Measurements from ENCODE around the gene CST2.
"Not testable (repeated sequence)": the region's sequence is repeated elsewhere in the genome, so short reads cannot be mapped to it uniquely, and the experiment has no call there.

Gene CST2

DNA sequence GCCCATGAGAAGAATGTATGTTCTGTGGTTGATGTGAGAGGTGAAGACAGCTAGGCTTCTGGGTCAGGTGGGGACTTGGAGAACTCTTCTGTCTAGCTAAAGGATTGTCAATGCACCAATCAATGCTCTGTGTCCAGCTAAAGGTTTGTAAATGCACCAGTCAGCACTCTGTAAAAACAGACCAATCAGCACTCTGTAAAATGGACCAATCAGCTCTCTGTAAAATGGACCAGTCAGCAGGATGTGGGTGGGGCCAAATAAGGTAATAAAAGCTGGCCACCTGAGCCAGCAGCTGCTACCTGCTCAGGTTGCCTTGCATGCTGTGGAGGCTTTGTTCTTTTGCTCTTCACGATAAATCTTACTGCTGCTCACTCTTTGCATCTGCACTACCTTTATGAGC, 15.0 kb downstream of the CST2 start:
- in situ Hi-C loops (cut with HindIII; ENCODE audit: low sequenced_read_pairs) = not testable (repeated sequence)

DNA sequence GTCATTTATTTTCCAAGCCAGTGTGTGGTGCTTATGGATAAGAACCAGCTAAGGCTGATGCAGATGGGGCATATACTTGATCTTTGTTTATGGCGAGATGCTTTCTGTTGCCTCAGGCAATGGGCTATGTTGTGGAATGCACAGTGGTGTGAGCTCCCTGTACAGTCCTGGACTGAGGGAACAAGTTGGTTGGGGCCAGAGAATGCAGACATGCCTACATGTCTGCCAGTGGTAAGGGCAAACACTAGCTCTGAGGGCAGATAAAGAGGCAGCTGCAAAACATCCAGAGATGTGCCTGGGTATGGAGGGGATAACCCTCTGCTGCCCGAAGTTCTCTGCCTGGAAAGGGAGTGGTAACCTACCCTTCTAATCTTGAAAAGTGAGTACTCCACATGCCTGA, 16.2 kb downstream of the CST2 start:
- in situ Hi-C loops (cut with HindIII; ENCODE audit: low sequenced_read_pairs) = not testable (repeated sequence)

DNA sequence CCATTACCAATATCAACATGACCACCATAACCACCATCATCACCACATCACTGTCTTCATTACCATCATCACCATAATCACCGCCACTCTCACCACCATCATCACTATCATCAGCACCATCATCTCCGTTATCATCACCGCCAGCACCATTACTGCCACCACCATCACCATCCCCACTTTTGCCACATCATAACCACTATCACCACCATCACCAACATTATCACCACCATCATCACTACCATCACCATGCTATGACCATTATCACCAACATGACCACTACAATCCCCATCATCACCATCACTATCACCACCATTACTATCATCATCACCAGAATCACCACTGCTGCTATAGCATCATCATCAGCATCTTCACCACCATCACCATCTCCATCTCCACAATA, 25.7 kb downstream of the CST2 start:
- in situ Hi-C loops (cut with HindIII; ENCODE audit: low sequenced_read_pairs) = no loop called here

DNA sequence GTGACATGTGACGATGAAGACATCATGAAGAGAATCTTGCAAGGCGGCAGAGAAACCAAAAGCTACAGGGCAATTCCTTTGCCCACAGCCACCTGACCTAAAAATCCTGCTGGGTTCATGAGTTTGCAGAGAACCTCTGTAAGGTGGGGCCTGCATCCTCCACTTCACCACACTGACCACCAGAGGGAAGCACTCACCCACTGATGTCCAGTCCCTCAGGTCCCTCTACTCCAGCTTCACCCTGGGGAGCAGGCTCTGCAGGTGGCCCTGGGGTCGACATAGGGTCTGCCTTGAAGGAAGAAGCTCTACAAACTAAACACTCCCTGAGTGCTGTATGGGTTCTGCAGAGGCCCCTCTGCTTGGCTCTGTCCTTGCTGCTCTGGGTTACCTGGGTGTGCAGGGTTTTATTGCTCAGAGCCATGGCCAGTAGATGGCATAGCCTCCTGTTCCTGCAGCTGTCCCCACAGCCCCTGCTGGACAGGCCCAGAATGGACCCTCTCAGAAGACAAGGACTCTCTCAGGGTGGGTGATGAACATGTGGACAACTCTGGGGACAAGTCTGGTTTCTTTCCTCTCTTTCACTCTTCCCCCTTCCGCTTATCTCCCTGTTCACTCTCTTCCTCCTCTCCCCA, 27.2 kb downstream of the CST2 start:
- in situ Hi-C loops (cut with HindIII; ENCODE audit: low sequenced_read_pairs) = not testable (repeated sequence)

DNA sequence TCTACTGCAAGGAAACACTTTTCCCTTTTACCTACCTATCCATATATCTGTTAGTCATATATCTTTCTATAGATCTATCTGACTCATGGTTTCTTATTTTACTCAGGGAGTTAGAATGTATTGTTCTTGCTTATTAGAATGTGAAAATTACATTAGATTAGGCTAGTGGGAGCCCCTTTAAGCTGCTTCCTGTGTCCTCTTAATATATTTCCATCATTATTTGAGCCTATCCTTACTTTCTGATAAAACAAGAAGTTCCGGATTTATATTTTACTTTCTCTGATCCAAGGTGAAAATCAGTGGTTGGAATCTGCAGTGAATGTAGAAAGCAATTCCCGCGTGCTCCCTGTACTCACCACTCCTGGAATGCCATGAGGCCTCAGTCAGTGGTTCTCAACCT, 31.0 kb downstream of the CST2 start:
- in situ Hi-C loops (cut with HindIII; ENCODE audit: low sequenced_read_pairs) = no loop called here

DNA sequence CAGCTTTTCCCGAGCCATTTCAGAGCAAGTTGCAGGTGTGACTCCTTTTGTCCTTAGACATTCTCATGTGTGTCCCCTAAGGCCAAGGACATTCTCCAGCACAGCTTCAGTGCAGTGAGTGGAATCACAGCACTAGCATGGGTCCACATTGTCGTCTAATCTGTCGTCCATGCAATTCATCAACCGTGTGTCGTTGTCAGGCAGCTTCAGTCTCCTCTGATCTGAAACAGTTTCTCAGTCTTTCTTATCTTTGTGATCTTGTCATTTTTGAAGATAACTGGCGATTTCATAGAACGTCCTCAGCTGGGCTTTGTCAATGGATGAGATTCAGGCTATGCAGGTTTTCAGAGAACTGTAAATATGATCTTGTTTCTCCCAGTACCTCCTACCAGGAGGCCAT, 31.7 kb downstream of the CST2 start:
- in situ Hi-C loops (cut with HindIII; ENCODE audit: low sequenced_read_pairs) = no loop called here

DNA sequence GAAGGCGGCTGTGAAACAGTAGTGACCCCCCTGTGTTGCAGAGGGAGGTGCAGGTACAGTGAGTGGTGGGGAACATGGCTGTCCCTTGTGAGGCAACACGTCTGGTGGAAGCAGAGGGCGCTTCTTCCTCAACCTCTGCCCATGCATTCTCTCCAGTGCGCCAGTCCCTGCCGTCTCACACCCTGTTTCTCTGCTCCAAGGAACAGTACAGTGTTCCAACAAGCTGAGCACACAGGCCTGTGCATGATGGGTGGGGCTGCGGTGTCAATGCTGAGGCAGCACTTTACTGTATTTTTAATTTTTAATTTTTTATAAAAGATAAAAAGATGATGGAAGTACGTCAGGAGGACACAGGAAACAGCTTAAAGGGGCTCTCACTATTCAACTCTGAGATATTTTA, 32.5 kb downstream of the CST2 start:
- in situ Hi-C loops (cut with HindIII; ENCODE audit: low sequenced_read_pairs) = no loop called here

DNA sequence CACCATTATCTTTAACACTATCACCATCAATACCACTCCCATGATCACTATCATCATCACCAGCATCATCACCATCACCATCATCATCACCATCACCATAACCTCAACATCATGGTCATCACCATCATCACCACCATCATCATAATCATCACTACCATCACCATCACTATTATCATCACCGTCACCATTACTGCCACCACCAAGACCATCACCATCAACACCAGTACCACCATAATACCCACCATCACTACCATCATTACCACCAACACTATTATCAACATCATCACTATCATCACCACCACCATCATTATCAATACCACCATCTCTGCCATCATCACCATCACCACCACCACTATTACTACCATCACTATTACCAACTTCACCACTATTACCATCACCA, 43.1 kb downstream of the CST2 start:
- in situ Hi-C loops (cut with HindIII; ENCODE audit: low sequenced_read_pairs) = no loop called here

DNA sequence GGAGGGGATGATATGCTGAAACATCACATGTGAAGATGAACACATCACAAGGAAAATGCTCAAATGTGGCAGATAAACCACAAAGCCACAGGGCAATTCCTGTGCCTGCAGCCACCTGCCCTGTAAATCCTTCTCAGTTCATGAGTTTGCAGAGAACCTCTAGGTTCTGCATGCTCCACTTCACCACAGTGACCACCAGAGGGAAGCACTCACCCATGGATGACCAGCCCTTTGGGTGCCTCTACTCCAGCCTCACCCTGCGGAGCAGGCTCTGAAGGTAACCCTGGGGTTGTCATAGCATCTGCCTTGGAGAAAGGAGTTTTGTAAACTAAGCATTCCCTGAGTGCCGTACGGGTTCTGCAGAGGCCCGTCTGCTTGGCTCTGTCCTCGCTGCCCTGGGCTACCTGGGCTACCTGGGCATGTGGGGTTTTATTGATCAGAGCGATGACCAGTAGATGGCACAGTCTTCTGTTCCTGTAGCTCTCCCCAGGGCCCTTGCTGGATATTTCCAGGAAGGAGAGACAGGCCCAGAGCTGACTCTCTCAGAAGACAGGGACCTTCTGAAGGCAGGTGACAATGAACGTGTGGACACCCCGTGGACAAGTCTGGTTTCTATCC, 44.1 kb downstream of the CST2 start:
- in situ Hi-C loops (cut with HindIII; ENCODE audit: low sequenced_read_pairs) = no loop called here

DNA sequence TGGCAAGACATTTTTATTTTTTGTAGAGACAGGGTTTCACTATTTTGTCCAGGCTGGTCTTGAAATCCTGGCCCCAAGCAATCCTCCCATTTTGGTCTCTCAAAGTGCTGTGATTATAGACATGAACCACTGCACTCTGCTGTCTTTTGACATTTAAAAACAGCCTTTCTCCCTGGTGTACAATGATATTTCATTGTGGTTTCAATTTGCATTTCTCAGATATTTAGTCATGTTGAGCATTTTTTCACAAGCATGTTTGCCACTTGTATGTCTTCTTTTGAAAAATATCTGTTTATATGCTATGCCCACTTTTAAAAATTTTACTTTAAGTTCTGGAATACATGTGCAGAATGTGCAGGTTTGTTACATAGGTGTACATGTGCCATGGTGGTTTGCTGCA, 47.9 kb downstream of the CST2 start:
- in situ Hi-C loops (cut with HindIII; ENCODE audit: low sequenced_read_pairs) = not testable (repeated sequence)

DNA sequence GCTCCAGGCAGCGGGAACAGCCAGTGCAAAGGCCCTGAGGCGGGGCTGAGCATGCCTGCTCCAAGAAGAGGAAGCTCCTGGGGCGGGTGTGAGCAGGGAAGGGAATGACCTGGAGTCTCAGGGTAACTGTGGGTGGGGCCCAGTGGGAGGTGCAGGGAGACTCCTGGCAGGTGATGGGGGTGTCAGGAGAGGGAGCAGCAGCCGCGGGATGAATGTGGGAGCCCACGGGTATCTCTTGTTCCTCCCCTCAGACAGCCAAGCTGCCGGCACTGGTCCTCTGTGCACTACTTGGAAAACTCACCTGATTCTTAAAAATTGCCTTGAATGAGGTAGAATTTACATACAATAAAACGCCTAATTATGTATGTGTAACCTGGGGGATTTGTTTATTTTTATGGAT, 49.1 kb downstream of the CST2 start:
- in situ Hi-C loops (cut with HindIII; ENCODE audit: low sequenced_read_pairs) = not testable (repeated sequence)

DNA sequence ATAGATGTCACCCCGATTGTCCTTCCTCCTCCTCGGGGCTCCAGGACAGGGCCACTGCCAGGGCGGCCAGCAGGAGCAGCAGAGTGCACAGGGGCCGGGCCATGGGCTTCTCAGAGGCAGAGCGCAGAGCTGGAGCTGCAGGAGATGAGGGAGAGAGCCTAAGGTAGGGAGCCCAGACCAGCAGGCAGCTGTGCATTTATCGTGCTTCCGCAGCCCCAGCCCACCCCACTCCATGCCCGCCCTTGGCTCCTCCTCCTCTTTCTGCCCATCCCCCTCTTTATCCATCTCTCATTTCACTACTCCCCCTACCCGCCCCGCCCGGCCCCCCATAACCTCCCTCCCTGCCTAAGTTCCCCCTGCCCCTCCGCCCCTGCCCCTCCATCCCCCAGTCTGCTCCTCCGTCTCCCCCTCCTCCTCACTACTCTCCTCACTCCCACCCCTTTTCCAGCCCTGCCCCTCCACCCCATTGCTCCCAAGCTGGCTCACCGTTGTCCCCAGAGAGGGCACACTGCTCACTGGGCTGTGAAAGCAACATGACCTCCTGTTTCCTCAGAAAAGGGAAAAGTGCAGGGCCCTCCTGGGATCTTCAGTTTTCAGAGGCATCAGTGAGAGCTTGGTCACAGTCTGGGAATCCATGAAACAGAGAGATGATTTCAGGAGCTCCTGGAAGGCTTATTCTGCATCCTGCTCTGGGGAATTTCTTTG, 50.3 kb downstream of the CST2 start:
- in situ Hi-C loops (cut with HindIII; ENCODE audit: low sequenced_read_pairs) = no loop called here

DNA sequence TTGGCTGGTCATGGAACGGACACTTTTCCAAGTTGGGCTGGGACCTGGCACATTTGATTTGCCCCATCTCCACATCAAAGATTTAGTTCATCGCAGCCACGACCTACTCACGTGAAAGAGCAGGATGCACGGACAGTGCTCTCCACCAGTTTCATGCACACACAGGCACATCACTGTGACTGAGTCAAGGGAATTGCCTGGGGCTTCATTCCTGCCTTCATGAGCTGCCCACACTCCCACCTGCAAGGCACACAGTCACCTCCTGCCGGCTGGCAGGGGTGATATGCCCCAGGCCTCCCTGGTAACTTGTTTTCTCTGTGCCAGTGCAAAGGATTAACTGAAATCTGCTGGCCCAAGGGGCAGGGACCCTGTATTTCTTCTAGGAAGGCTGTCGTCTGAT, 52.4 kb downstream of the CST2 start:
- in situ Hi-C loops (cut with HindIII; ENCODE audit: low sequenced_read_pairs) = no loop called here
